ENCODE results near the gene ARHGEF28. TPM values are rescaled to one million over a fixed set of nuclear protein-coding genes. Genes with fewer than 3 reads are reported as not detected.

Gene ARHGEF28
- total and polyA plus RNA-seq, 7 experiments from 2014 or later, result 0.03 to 0.47 TPM; not detected in 5

- Histone ChIP-seq H3K27me3 (ENCODE audit: control insufficient read depth in 2 of 2, insufficient read depth in 2 of 2, low read length in 2 of 2) (no peaks in the 10 kb centered on the region), H3K4me3 (ENCODE audit: low read length) (no peak overlapping the region), H3K9me3 (ENCODE audit: control insufficient read depth in 2 of 3, low read length in 3 of 3) (no peaks in the 10 kb centered on the region), H3K36me3 (ENCODE audit: control insufficient read depth in 2 of 3, insufficient read depth in 3 of 3, low read length in 3 of 3) (no peaks in the 10 kb centered on the region), H3K27ac (ENCODE audit: low read depth, low read length) (no peak overlapping the region), H3K4me1 (ENCODE audit: control insufficient read depth in 2 of 2, insufficient read depth in 2 of 2, low read length in 2 of 2) (no peaks in the 10 kb centered on the region)
- Mint-ChIP-seq H3K27ac (no peak overlapping the region), H3K9me3 (peaks cover 0 to 3% (median 0%) of the 10 kb centered on the region in 11 donors), H3K4me1 (no peaks in the 10 kb centered on the region), H3K4me3 (no peak overlapping the region), H3K27me3 (peaks cover 15 to 42% (median 21%) of the 10 kb centered on the region in 5 donors), H3K36me3 (no peaks in the 10 kb centered on the region)
- DNase-seq (no peak), ATAC-seq (no peak)
- ChIA-PET CTCF (no interaction called here), POLR2A (no interaction called here)
- intact Hi-C loops (cut with micrococcal nuclease), result no loop called here
These were observed 109.2 kb downstream of the ARHGEF28 start for GRCh38 chr5:73735032-73735734.

GRCh38 chr5:73739650-73740049, 113.7 kb downstream of the ARHGEF28 start:
- H3K4me1 ChIP-seq (ENCODE audit: control insufficient read depth in 2 of 2, insufficient read depth in 2 of 2, low read length in 2 of 2), result no peaks in the 10 kb centered on the region
- H3K27me3 ChIP-seq (ENCODE audit: control insufficient read depth in 2 of 2, insufficient read depth in 2 of 2, low read length in 2 of 2), result no peaks in the 10 kb centered on the region
- Mint-ChIP-seq H3K4me3 (no peak overlapping the region), H3K4me1 (no peaks in the 10 kb centered on the region), H3K36me3 (no peaks in the 10 kb centered on the region), H3K27ac (no peak overlapping the region), H3K27me3 (peaks cover 4 to 31% (median 10%) of the 10 kb centered on the region in 5 donors), H3K9me3 (peaks cover 0 to 3% (median 0%) of the 10 kb centered on the region in 11 donors)
- ChIA-PET CTCF (no interaction called here), POLR2A (no interaction called here)
- H3K9me3 ChIP-seq (ENCODE audit: control insufficient read depth in 2 of 3, low read length in 3 of 3), result no peaks in the 10 kb centered on the region
- DNase-seq (no peak), ATAC-seq (no peak)
- no peak overlapping the region for H3K27ac ChIP-seq (ENCODE audit: low read depth, low read length)
- H3K4me3 ChIP-seq (ENCODE audit: low read length), result no peak overlapping the region
- no peaks in the 10 kb centered on the region for H3K36me3 ChIP-seq (ENCODE audit: control insufficient read depth in 2 of 3, insufficient read depth in 3 of 3, low read length in 3 of 3)
- intact Hi-C loops (cut with micrococcal nuclease), result no loop called here

- CTCF ChIA-PET, result no interaction called here
- no peaks in the 10 kb centered on the region for H3K36me3 Mint-ChIP-seq
- no peak overlapping the region for H3K4me3 Mint-ChIP-seq
These were observed 114.3 kb downstream of the ARHGEF28 start for GRCh38 chr5:73740274-73740790.

GRCh38 chr5:73743161-73743560, 117.2 kb downstream of the ARHGEF28 start:
- ChIA-PET CTCF (no interaction called here), POLR2A (no interaction called here)

More at GRCh38 chr5:73740274-73740790, 114.3 kb downstream of the ARHGEF28 start:
- no peak for DNase-seq
- H3K36me3 ChIP-seq (ENCODE audit: control insufficient read depth in 2 of 3, insufficient read depth in 3 of 3, low read length in 3 of 3), result no peaks in the 10 kb centered on the region
- H3K4me3 ChIP-seq (ENCODE audit: low read length), result no peak overlapping the region
- no peaks in the 10 kb centered on the region for H3K9me3 ChIP-seq (ENCODE audit: control insufficient read depth in 2 of 3, low read length in 3 of 3)
- Mint-ChIP-seq H3K9me3 (peaks cover 0 to 3% (median 0%) of the 10 kb centered on the region in 11 donors), H3K4me1 (no peaks in the 10 kb centered on the region), H3K27ac (no peak overlapping the region), H3K27me3 (peaks cover 8 to 31% (median 14%) of the 10 kb centered on the region in 5 donors)
- no peaks in the 10 kb centered on the region for H3K27me3 ChIP-seq (ENCODE audit: control insufficient read depth in 2 of 2, insufficient read depth in 2 of 2, low read length in 2 of 2)
- intact Hi-C loops (cut with micrococcal nuclease), result no loop called here
- H3K4me1 ChIP-seq (ENCODE audit: control insufficient read depth in 2 of 2, insufficient read depth in 2 of 2, low read length in 2 of 2), result no peaks in the 10 kb centered on the region
- no peak for ATAC-seq
- H3K27ac ChIP-seq (ENCODE audit: low read depth, low read length), result no peak overlapping the region
- POLR2A ChIA-PET, result no interaction called here

GRCh38 chr5:73745836-73746235, 119.8 kb downstream of the ARHGEF28 start:
- CTCF ChIA-PET, result no interaction called here
- DNase-seq (no peak), ATAC-seq (no peak)
- H3K4me3 ChIP-seq (ENCODE audit: low read length), result no peak overlapping the region
- Mint-ChIP-seq H3K4me3 (no peak overlapping the region), H3K36me3 (no peaks in the 10 kb centered on the region), H3K4me1 (no peaks in the 10 kb centered on the region), H3K27ac (no peak overlapping the region), H3K9me3 (peaks cover 0 to 4% (median 0%) of the 10 kb centered on the region in 11 donors), H3K27me3 (peaks cover 12 to 33% (median 24%) of the 10 kb centered on the region in 5 donors)
- no peaks in the 10 kb centered on the region for H3K27me3 ChIP-seq (ENCODE audit: control insufficient read depth in 2 of 2, insufficient read depth in 2 of 2, low read length in 2 of 2)
- no peaks in the 10 kb centered on the region for H3K9me3 ChIP-seq (ENCODE audit: control insufficient read depth in 2 of 3, low read length in 3 of 3)
- POLR2A ChIA-PET, result no interaction called here
- no peaks in the 10 kb centered on the region for H3K4me1 ChIP-seq (ENCODE audit: control insufficient read depth in 2 of 2, insufficient read depth in 2 of 2, low read length in 2 of 2)
- H3K36me3 ChIP-seq (ENCODE audit: control insufficient read depth in 2 of 3, insufficient read depth in 3 of 3, low read length in 3 of 3), result no peaks in the 10 kb centered on the region
- no peak overlapping the region for H3K27ac ChIP-seq (ENCODE audit: low read depth, low read length)
- intact Hi-C loops (cut with micrococcal nuclease), result no loop called here

More at GRCh38 chr5:73743161-73743560, 117.2 kb downstream of the ARHGEF28 start:
- H3K4me1 Mint-ChIP-seq, result no peaks in the 10 kb centered on the region
- DNase-seq (no peak), ATAC-seq (no peak)
- no peaks in the 10 kb centered on the region for H3K4me1 ChIP-seq (ENCODE audit: control insufficient read depth in 2 of 2, insufficient read depth in 2 of 2, low read length in 2 of 2)
- no peak overlapping the region for H3K27ac ChIP-seq (ENCODE audit: low read depth, low read length)
- no peaks in the 10 kb centered on the region for H3K36me3 Mint-ChIP-seq
- H3K4me3 ChIP-seq (ENCODE audit: low read length), result no peak overlapping the region
- H3K9me3 ChIP-seq (ENCODE audit: control insufficient read depth in 2 of 3, low read length in 3 of 3), result no peaks in the 10 kb centered on the region
- H3K36me3 ChIP-seq (ENCODE audit: control insufficient read depth in 2 of 3, insufficient read depth in 3 of 3, low read length in 3 of 3), result no peaks in the 10 kb centered on the region
- H3K27me3 ChIP-seq (ENCODE audit: control insufficient read depth in 2 of 2, insufficient read depth in 2 of 2, low read length in 2 of 2), result no peaks in the 10 kb centered on the region
- H3K27me3 Mint-ChIP-seq, result peaks cover 0 to 28% (median 22%) of the 10 kb centered on the region in 5 donors
- peaks cover 0 to 4% (median 0%) of the 10 kb centered on the region in 11 donors for H3K9me3 Mint-ChIP-seq
- intact Hi-C loops (cut with micrococcal nuclease), result no loop called here
- H3K4me3 Mint-ChIP-seq, result no peak overlapping the region
- no peak overlapping the region for H3K27ac Mint-ChIP-seq

GRCh38 chr5:73746608-73747007, 120.6 kb downstream of the ARHGEF28 start:
- ATAC-seq, result no peak
- H3K36me3 ChIP-seq (ENCODE audit: control insufficient read depth in 2 of 3, insufficient read depth in 3 of 3, low read length in 3 of 3), result no peaks in the 10 kb centered on the region
- no peaks in the 10 kb centered on the region for H3K9me3 ChIP-seq (ENCODE audit: control insufficient read depth in 2 of 3, low read length in 3 of 3)
- no peak overlapping the region for H3K27ac Mint-ChIP-seq
- peaks cover 0 to 3% (median 0%) of the 10 kb centered on the region in 7 donors for H3K4me1 Mint-ChIP-seq
- H3K4me3 Mint-ChIP-seq, result no peak overlapping the region
- no peaks in the 10 kb centered on the region for H3K27me3 ChIP-seq (ENCODE audit: control insufficient read depth in 2 of 2, insufficient read depth in 2 of 2, low read length in 2 of 2)
- no peak overlapping the region for H3K4me3 ChIP-seq (ENCODE audit: low read length)
- no peaks in the 10 kb centered on the region for H3K4me1 ChIP-seq (ENCODE audit: control insufficient read depth in 2 of 2, insufficient read depth in 2 of 2, low read length in 2 of 2)
- H3K27ac ChIP-seq (ENCODE audit: low read depth, low read length), result no peak overlapping the region
- peaks cover 17 to 35% (median 30%) of the 10 kb centered on the region in 5 donors for H3K27me3 Mint-ChIP-seq
- H3K9me3 Mint-ChIP-seq, result peaks cover 0 to 4% (median 0%) of the 10 kb centered on the region in 11 donors
- POLR2A ChIA-PET, result no interaction called here
- no peaks in the 10 kb centered on the region for H3K36me3 Mint-ChIP-seq
- intact Hi-C loops (cut with micrococcal nuclease), result no loop called here
- DNase-seq, result no peak
- CTCF ChIA-PET, result no interaction called here

Measured in naive thymus-derived CD4-positive, alpha-beta T cell (primary cell).